K562 (cell line): Measurements from ENCODE around the gene TRIM2. TPM values are rescaled to one million over a fixed set of nuclear protein-coding genes. Genes with fewer than 3 reads are reported as not detected.

Experiments
- ATAC-seq: fragments of 200-7000 bp; cut with Tn5 transposase; 3 replicates; pipeline ENCODE4 v1.9.1; 2020; ENCODE audit warnings: moderate library complexity
- BruUV-seq: library from RNA; stranded (reverse); fragments of 400-500 nt; replicated peaks from 2 replicates; lab custom pipeline; 2021; lab: Mats Ljungman, UMichigan
- CTCF ChIA-PET: fragments of 300-600 bp; formaldehyde crosslinking; extraction: SDS; loops from one replicate; lab custom pipeline; 2021; ENCODE audit warnings: low intra/inter-chr PET ratio; lab: Yijun Ruan, JAX
- POLR2A ChIA-PET: fragments of 300-600, 350-650 bp; sonication (Branson Sonifier 250); formaldehyde crosslinking; extraction: SDS; loops from one replicate; lab custom pipeline; 2021; ENCODE audit warnings: antibody characterized with exemption, inconsistent platforms; lab: Yijun Ruan, JAX
- DNase-seq, 4 experiments: peaks; one replicate each; pipeline versions ENCODE4 v3.0.0 to v3.0.0-alpha.2; 2011 to 2018; ENCODE audit warnings: low spot score in 3 of 4, mixed read lengths in 3 of 4; ENCODE audit errors: extremely low read depth in 1 of 4
- FAIRE-seq: peaks from 2 replicates; lab custom pipeline; 2011; peaks lifted over from hg19 to GRCh38; lab: Jason Lieb, UNC
- H2AFZ ChIP-seq: 2 replicates; pipeline ENCODE4 v1.6.0; 2011; ENCODE audit warnings: low read depth, low read length, control low read depth, inconsistent platforms
- H3K27ac ChIP-seq: fragments of 200-600 bp; 3 replicates; pipeline ENCODE4 v1.8.0; 2011; ENCODE audit warnings: low read depth, mild to moderate bottlenecking, control low read depth, inconsistent platforms, low read length, moderate library complexity, mixed read lengths; ENCODE audit errors: extremely low read depth
- H3K27me3 ChIP-seq, 2 experiments: fragments of 300-600 bp in 1 of 2; 2 replicates in 1 of 2; 3 replicates in 1 of 2; pipeline versions ENCODE4 v1.6.0 to v1.8.0; 2011; ENCODE audit warnings: inconsistent platforms in 2 of 2, low read length in 2 of 2, mild to moderate bottlenecking in 1 of 2, mixed read lengths in 1 of 2, moderate library complexity in 1 of 2; ENCODE audit not compliant: control insufficient read depth in 2 of 2, insufficient read depth in 2 of 2
- H3K36me3 ChIP-seq: fragments of 300-600 bp; 3 replicates; pipeline ENCODE4 v1.8.0; 2011; ENCODE audit warnings: mild to moderate bottlenecking, low read length, inconsistent platforms; ENCODE audit not compliant: control insufficient read depth, insufficient read depth
- H3K4me1 ChIP-seq, 2 experiments: fragments of 200-600 bp in 1 of 2; replicated peaks in 1 of 2; 2 replicates in 1 of 2; 3 replicates in 1 of 2; pipeline versions ENCODE4 v1.5.1 to v1.8.0; 2011; ENCODE audit warnings: inconsistent platforms in 2 of 2, low read length in 2 of 2, mild to moderate bottlenecking in 1 of 2, mixed read lengths in 1 of 2, moderate library complexity in 1 of 2; ENCODE audit not compliant: control insufficient read depth in 2 of 2, insufficient read depth in 2 of 2
- H3K4me2 ChIP-seq: 2 replicates; pipeline ENCODE4 v1.6.1; 2011; ENCODE audit warnings: low read length, control low read depth, inconsistent platforms, mixed read lengths; ENCODE audit not compliant: insufficient read depth
- H3K4me3 ChIP-seq: fragments of 200-600 bp; sonication (generic), shearing (Covaris generic); 2 replicates; pipeline ENCODE4 v1.5.1; 2016; ENCODE audit warnings: control low read depth, inconsistent platforms
- H3K79me2 ChIP-seq: fragments of 200-600 bp; 3 replicates; pipeline ENCODE4 v1.8.0; 2011; ENCODE audit warnings: low read length, inconsistent platforms; ENCODE audit not compliant: control insufficient read depth, insufficient read depth
- H3K9ac ChIP-seq, 2 experiments: 2 replicates each; pipeline versions ENCODE4 v1.6.0 to v1.6.1; 2011; ENCODE audit warnings: low read depth in 2 of 2, low read length in 2 of 2, control low read depth in 1 of 2, inconsistent platforms in 1 of 2, mild to moderate bottlenecking in 1 of 2, mixed read lengths in 1 of 2; ENCODE audit not compliant: insufficient read depth in 1 of 2
- H3K9me1 ChIP-seq: one replicate; pipeline ENCODE4 v1.6.0; 2011; ENCODE audit warnings: inconsistent platforms, mild to moderate bottlenecking, low read length, moderate library complexity; ENCODE audit not compliant: control insufficient read depth, insufficient read depth
- H3K9me3 ChIP-seq: replicated peaks from 2 replicates; pipeline ENCODE4 v1.5.1; 2011; ENCODE audit warnings: low read depth, low read length, inconsistent platforms; ENCODE audit not compliant: control insufficient read depth, insufficient read depth
- H4K20me1 ChIP-seq: replicated peaks from 2 replicates; pipeline ENCODE4 v1.6.1; 2011; ENCODE audit warnings: low read length, inconsistent platforms, mixed read lengths; ENCODE audit not compliant: control insufficient read depth, insufficient read depth
- ATF6 ChIP-seq: sonication (generic); formaldehyde crosslinking; IDR thresholded peaks from 2 replicates; pipeline ENCODE4 v1.4.0; 2020; ENCODE audit warnings: mild to moderate bottlenecking, missing genetic modification reagents
- BCOR ChIP-seq: fragments of 450-650 bp; IDR thresholded peaks from 2 replicates; pipeline ENCODE4 v1.6.1; 2016
- CBFA2T2 ChIP-seq: fragments of 450-650 bp; conservative IDR thresholded peaks from 2 replicates; pipeline ENCODE4 v1.6.1; 2017; ENCODE audit warnings: mild to moderate bottlenecking
- CREM ChIP-seq: IDR thresholded peaks from 2 replicates; pipeline ENCODE4 v1.6.1; 2014; ENCODE audit warnings: antibody characterized with exemption, low read depth
- FOSL1 ChIP-seq: fragments of 200-800 bp; sonication (Bioruptor generic); conservative IDR thresholded peaks from 2 replicates; pipeline ENCODE4 v1.6.1; 2016; ENCODE audit warnings: missing genetic modification characterization, missing compliant biosample characterization
- KLF6 ChIP-seq: fragments of 250-450 bp; sonication (Bioruptor Pico); IDR thresholded peaks from 2 replicates; pipeline ENCODE4 v1.4.0; 2020; ENCODE audit warnings: mild to moderate bottlenecking, moderate library complexity, borderline replicate concordance
- MTA3 ChIP-seq: fragments of 450-650 bp; formaldehyde crosslinking; IDR thresholded peaks from 2 replicates; pipeline ENCODE4 v1.6.1; 2017; ENCODE audit warnings: mild to moderate bottlenecking, borderline replicate concordance
- MYNN ChIP-seq, 2 experiments: sonication (generic); formaldehyde crosslinking in 1 of 2; IDR thresholded peaks; 2 replicates each; pipeline versions ENCODE4 v1.5.0 to v1.6.1; 2016 to 2020; ENCODE audit warnings: antibody characterized with exemption in 1 of 2, missing genetic modification reagents in 1 of 2
- NCOA1 ChIP-seq: fragments of 450-650 bp; IDR thresholded peaks from 2 replicates; pipeline ENCODE4 v1.6.1; 2016; ENCODE audit warnings: low read depth
- NEUROD1 ChIP-seq: fragments of 150-350 bp; IDR thresholded peaks from 2 replicates; pipeline ENCODE4 v1.6.1; 2014; ENCODE audit warnings: borderline replicate concordance, low read length, low read depth; ENCODE audit not compliant: partially characterized antibody
- RBBP5 ChIP-seq: fragments of 200-600 bp; sonication (generic); IDR thresholded peaks from 2 replicates; pipeline ENCODE4 v1.6.1; 2012; ENCODE audit warnings: borderline replicate concordance, mild to moderate bottlenecking, low read length, control low read depth, inconsistent platforms; ENCODE audit not compliant: insufficient read depth, poor library complexity, severe bottlenecking
- RBM14 ChIP-seq: fragments of 200-400 bp; formaldehyde crosslinking; IDR thresholded peaks from 2 replicates; pipeline ENCODE4 v1.6.1; 2018; ENCODE audit warnings: low read depth, mild to moderate bottlenecking, low read length, moderate library complexity, borderline replicate concordance; ENCODE audit not compliant: insufficient read depth
- SIN3B ChIP-seq: fragments of 450-650 bp; IDR thresholded peaks from 2 replicates; pipeline ENCODE4 v1.6.1; 2017; ENCODE audit warnings: low read depth, mild to moderate bottlenecking, moderate library complexity
- SRF ChIP-seq, 2 experiments: fragments of 250-450, 450-650 bp in 1 of 2; sonication (Bioruptor Pico) in 1 of 2; sonication (generic) in 1 of 2; formaldehyde crosslinking; IDR thresholded peaks; 2 replicates each; pipeline versions ENCODE4 v1.5.0 to v1.5.1; 2020 to 2022; ENCODE audit warnings: mild to moderate bottlenecking in 1 of 2, missing genetic modification reagents in 1 of 2
- TAF7 ChIP-seq: fragments of 450-650 bp; IDR thresholded peaks from 2 replicates; pipeline ENCODE4 v1.6.1; 2016; ENCODE audit warnings: missing genetic modification characterization, missing compliant biosample characterization
- TEAD4 ChIP-seq, 2 experiments: sonication (generic) in 1 of 2; formaldehyde crosslinking in 1 of 2; IDR thresholded peaks; 2 replicates each; pipeline versions ENCODE4 v1.6.1 to v1.8.0; 2012 to 2022; ENCODE audit warnings: borderline replicate concordance in 1 of 2, inconsistent platforms in 1 of 2, low read length in 1 of 2, mild to moderate bottlenecking in 1 of 2, missing genetic modification reagents in 1 of 2
- ZNF41 ChIP-seq: fragments of 250-450 bp; sonication (Bioruptor Pico); conservative IDR thresholded peaks from 2 replicates; pipeline ENCODE4 v1.4.0; 2020; ENCODE audit warnings: mild to moderate bottlenecking
- ZNF707 ChIP-seq: fragments of 250-450 bp; sonication (Bioruptor Pico); conservative IDR thresholded peaks from 2 replicates; pipeline ENCODE4 v1.8.0; 2022; ENCODE audit warnings: inconsistent platforms, mild to moderate bottlenecking, moderate library complexity
- WGBS: fragments of 100-300 bp; shearing (Covaris generic); methylation state at CpG from one replicate; pipeline ENCODE4 v1.1.6; 2016; ENCODE audit warnings: low coverage, mixed read lengths; ENCODE audit not compliant: insufficient coverage; ENCODE audit errors: missing lambda C conversion rate; 5-methylcytosine and 5-hydroxymethylcytosine counted together
- in situ Hi-C: fragments of 300-500 bp; cut with MboI; formaldehyde crosslinking; loops from 4 replicates; pipeline ENCODE4 v1.15.0; 2018; ENCODE audit warnings: inconsistent platforms, mixed read lengths
- intact Hi-C: fragments of 100-400 bp; cut with micrococcal nuclease; formaldehyde crosslinking; loops from 2 replicates; pipeline ENCODE4 v1.14.2; 2022
- polyA plus RNA-seq, 8 experiments: library from polyadenylated mRNA; depleted of rRNA in 4 of 8; stranded (reverse) in 5 of 8; unstranded in 3 of 8; fragments of >200 nt; fragmentation: Nextera tagmentation in 2 of 8; fragmentation: Illumina TruSeq in 1 of 8; extraction: Ambion mirVana in 2 of 8; extraction: Trizol in 1 of 8; gene quantifications; 2 replicates each; pipeline versions ENCODE4 v1.2.1 to v1.2.3, GENCODE V29; 2011 to 2014; ENCODE audit warnings: inconsistent platforms in 1 of 8, missing spikeins in 1 of 8
- total RNA-seq, 7 experiments: library from RNA; depleted of rRNA in 6 of 7; stranded (reverse); fragments of >200 nt in 6 of 7; fragmentation: Illumina TruSeq in 2 of 7; extraction: Trizol in 2 of 7; gene quantifications; 2 replicates each; pipeline versions ENCODE4 v1.2.1 to v1.2.3, GENCODE V29; 2011 to 2021; ENCODE audit warnings: low replicate concordance in 1 of 7

TRIM2 gene
- total and polyA plus RNA-seq, 9 of the 15 experiments (the other 6 are each of a cell fraction or from before 2014, with no cell fraction given) = 0.01 to 0.41 (median 0.13) TPM; not detected in 1

GRCh38 chr4:153156263-153156662, 48.0 kb upstream of the TRIM2 start (continued):
- no peak for TF ChIP-seq RBBP5
- no peak for TF ChIP-seq ZNF707
- peak; percentile 19; the same call in 1 of the 2 replicates for TF ChIP-seq MYNN (IDR thresholded peaks at IDR 0.05)
- TF ChIP-seq MYNN (CRISPR knock-in tag; IDR thresholded peaks at IDR 0.05) = no peak
- 0 out of 2 replicates have a peak, but pooled peaks have one; percentile 31 for TF ChIP-seq CREM
- peak; percentile 60; the same call in 1 of the 2 replicates for TF ChIP-seq TEAD4 (IDR thresholded peaks at IDR 0.05; ENCODE audit: low read length)
- TF ChIP-seq TEAD4 (CRISPR knock-in tag; IDR thresholded peaks at IDR 0.05; ENCODE audit: borderline replicate concordance) = no peak
- TF ChIP-seq NCOA1 = no peak
- TF ChIP-seq FOSL1 (tag) = no peak

- Histone ChIP-seq H3K79me2 (no peaks in the 10 kb centered on the region), H3K9ac (no peak overlapping the region), H3K9me1 (no peaks in the 10 kb centered on the region), H3K36me3 (no peaks in the 10 kb centered on the region), H2AFZ (no peak overlapping the region), H3K4me2 (no peak overlapping the region), H3K9me3 (no peaks in the 10 kb centered on the region), H3K4me1 (peaks cover 11 to 12% of the 10 kb centered on the region in 2 experiments), H4K20me1 (peaks cover 2% of the 10 kb centered on the region; the same call in 1 of the 2 replicates), H3K4me3 (no peak overlapping the region), H3K27me3 (peaks cover 25 to 37% of the 10 kb centered on the region in 2 experiments; a peak in 4 of 5 replicates), H3K27ac (no peak overlapping the region)
- ChIA-PET POLR2A (interaction anchor here (0.6 kb wide), 1 partner anchor 442 kb away, joined by 3 read pairs; no protein-coding TSS in a partner anchor), CTCF (interaction anchor here (0.5 kb wide), 1 partner anchor 377 kb away, joined by 3 read pairs; the partner anchor contains the start of gene TIGD4)
- BruUV-seq = no TSS peak
- whole genome bisulfite sequencing = 5% methylated on average over 4 of the region's 5 CpGs
- FAIRE-seq (no peak), ATAC-seq (no peak), DNase-seq (no peak)
- intact Hi-C loops = no loop called here
- in situ Hi-C loops = loop anchor here (10.0 kb wide), 1 partner anchor 418 kb away; no protein-coding TSS in a partner anchor
- TF ChIP-seq SRF (CRISPR knock-in tag; IDR thresholded peaks at IDR 0.05) (no peak), BCOR (no peak), NEUROD1 (no peak), RBM14 (no peak), MTA3 (no peak), ZNF41 (no peak), SIN3B (no peak), KLF6 (CRISPR knock-in tag) (no peak), ATF6 (CRISPR knock-in tag) (no peak), CBFA2T2 (no peak), TAF7 (tag) (no peak)
These were observed 47.5 kb upstream of the TRIM2 start for GRCh38 chr4:153156721-153157120.
